ENCODE data around the gene EPS15. TPM values are rescaled to one million over a fixed set of nuclear protein-coding genes. Genes with fewer than 3 reads are reported as not detected.
"Not testable (repeated sequence)": the region's sequence is repeated elsewhere in the genome, so short reads cannot be mapped to it uniquely, and the experiment has no call there.

The EPS15 gene
- total RNA-seq, 1 donor = 82.2 TPM

GRCh38 chr1:51472359-51472758 is 46.7 kb downstream of the EPS15 start:
- Histone ChIP-seq H3K4me2 (ENCODE audit: insufficient read depth, low read length) (no peak overlapping the region), H4K20me1 (ENCODE audit: insufficient read depth, low read length) (no peaks in the 10 kb centered on the region), H3K27ac (ENCODE audit: low read depth, low read length) (no peak overlapping the region), H3K4me1 (ENCODE audit: insufficient read depth, low read length) (no peaks in the 10 kb centered on the region), H3K36me3 (ENCODE audit: insufficient read depth, low read length) (peaks cover 6% of the 10 kb centered on the region), H3K9me3 (ENCODE audit: low read depth, low read length) (no peaks in the 10 kb centered on the region), H2AFZ (ENCODE audit: low read length) (no peak overlapping the region), H3K27me3 (ENCODE audit: insufficient read depth, low read length) (no peaks in the 10 kb centered on the region), H3K4me3 (ENCODE audit: insufficient read depth, low read length) (no peak overlapping the region), H3K79me2 (ENCODE audit: insufficient read depth, low read length) (no peaks in the 10 kb centered on the region)
- DNase-seq (ENCODE audit: insufficient read length, low spot score, missing footprints) = peak; percentile 0
- TF ChIP-seq CTCF (IDR thresholded peaks at IDR 0.05; ENCODE audit: extremely low read depth, low read depth, low read length) = no peak

GRCh38 chr1:51469518-51469917 is 49.5 kb downstream of the EPS15 start:
- no peaks in the 10 kb centered on the region for H3K27me3 ChIP-seq (ENCODE audit: insufficient read depth, low read length)
- no peak overlapping the region for H2AFZ ChIP-seq (ENCODE audit: low read length)
- no peak for DNase-seq (ENCODE audit: insufficient read length, low spot score, missing footprints)
- H3K4me3 ChIP-seq (ENCODE audit: insufficient read depth, low read length) = no peak overlapping the region
- no peaks in the 10 kb centered on the region for H3K79me2 ChIP-seq (ENCODE audit: insufficient read depth, low read length)
- H3K36me3 ChIP-seq (ENCODE audit: insufficient read depth, low read length) = peaks cover 6% of the 10 kb centered on the region
- H3K4me2 ChIP-seq (ENCODE audit: insufficient read depth, low read length) = no peak overlapping the region
- no peak overlapping the region for H3K27ac ChIP-seq (ENCODE audit: low read depth, low read length)
- no peaks in the 10 kb centered on the region for H3K4me1 ChIP-seq (ENCODE audit: insufficient read depth, low read length)
- H4K20me1 ChIP-seq (ENCODE audit: insufficient read depth, low read length) = no peaks in the 10 kb centered on the region
- no peak for TF ChIP-seq CTCF (IDR thresholded peaks at IDR 0.05; ENCODE audit: extremely low read depth, low read depth, low read length)
- no peaks in the 10 kb centered on the region for H3K9me3 ChIP-seq (ENCODE audit: low read depth, low read length)

DNA sequence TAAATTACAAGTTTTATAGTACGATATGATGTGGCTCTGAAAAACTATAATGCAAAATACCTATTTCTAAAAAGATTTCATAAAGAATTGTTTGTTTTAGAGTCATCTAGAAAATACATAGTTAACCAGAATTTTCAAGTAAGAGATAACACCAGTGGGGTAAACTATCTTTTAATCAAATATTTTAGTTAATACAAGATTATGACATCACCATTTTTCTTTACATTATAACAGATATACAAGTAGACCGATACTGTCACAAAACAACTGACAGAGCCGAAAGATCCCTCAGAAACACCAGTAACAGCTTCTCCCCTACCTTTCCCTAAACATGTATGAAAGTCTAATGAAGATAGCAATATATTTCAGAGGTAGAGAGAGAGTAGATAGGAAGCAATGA is 54.2 kb downstream of the EPS15 start:
- no peak overlapping the region for H3K27ac ChIP-seq (ENCODE audit: low read depth, low read length)
- no peak for TF ChIP-seq CTCF (IDR thresholded peaks at IDR 0.05; ENCODE audit: extremely low read depth, low read depth, low read length)
- DNase-seq (ENCODE audit: insufficient read length, low spot score, missing footprints) = peak; percentile 13
- no peak overlapping the region for H2AFZ ChIP-seq (ENCODE audit: low read length)
- H3K79me2 ChIP-seq (ENCODE audit: insufficient read depth, low read length) = no peaks in the 10 kb centered on the region
- H3K4me2 ChIP-seq (ENCODE audit: insufficient read depth, low read length) = no peak overlapping the region
- no peaks in the 10 kb centered on the region for H3K4me1 ChIP-seq (ENCODE audit: insufficient read depth, low read length)
- H3K4me3 ChIP-seq (ENCODE audit: insufficient read depth, low read length) = no peak overlapping the region
- no peaks in the 10 kb centered on the region for H3K27me3 ChIP-seq (ENCODE audit: insufficient read depth, low read length)
- no peaks in the 10 kb centered on the region for H3K9me3 ChIP-seq (ENCODE audit: low read depth, low read length)
- no peaks in the 10 kb centered on the region for H4K20me1 ChIP-seq (ENCODE audit: insufficient read depth, low read length)
- peaks cover 10% of the 10 kb centered on the region for H3K36me3 ChIP-seq (ENCODE audit: insufficient read depth, low read length)

DNA sequence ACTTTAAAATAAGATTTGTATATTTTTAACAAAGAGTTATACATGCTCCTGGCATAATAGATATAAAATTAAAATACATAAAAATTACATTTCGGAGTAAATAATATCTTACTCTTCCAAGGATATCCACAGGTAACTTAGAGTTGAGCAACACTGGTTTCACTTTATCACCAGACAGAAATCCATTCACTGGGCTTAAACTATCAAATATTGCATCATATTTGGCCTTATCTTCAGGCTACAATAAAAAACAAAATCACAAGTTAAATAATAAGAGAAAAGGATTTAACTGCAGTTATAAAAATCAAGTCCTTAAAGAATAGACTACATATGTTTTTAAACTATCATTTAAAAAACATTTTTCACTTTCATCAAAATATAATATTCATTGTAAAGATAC is 55.5 kb downstream of the EPS15 start:
- no peak for TF ChIP-seq CTCF (IDR thresholded peaks at IDR 0.05; ENCODE audit: extremely low read depth, low read depth, low read length)
- H3K79me2 ChIP-seq (ENCODE audit: insufficient read depth, low read length) = no peaks in the 10 kb centered on the region
- no peaks in the 10 kb centered on the region for H3K4me1 ChIP-seq (ENCODE audit: insufficient read depth, low read length)
- no peaks in the 10 kb centered on the region for H3K9me3 ChIP-seq (ENCODE audit: low read depth, low read length)
- H3K27me3 ChIP-seq (ENCODE audit: insufficient read depth, low read length) = no peaks in the 10 kb centered on the region
- H4K20me1 ChIP-seq (ENCODE audit: insufficient read depth, low read length) = no peaks in the 10 kb centered on the region
- peaks cover 10% of the 10 kb centered on the region for H3K36me3 ChIP-seq (ENCODE audit: insufficient read depth, low read length)
- H3K4me2 ChIP-seq (ENCODE audit: insufficient read depth, low read length) = no peak overlapping the region
- DNase-seq (ENCODE audit: insufficient read length, low spot score, missing footprints) = no peak
- H3K4me3 ChIP-seq (ENCODE audit: insufficient read depth, low read length) = no peak overlapping the region
- no peak overlapping the region for H2AFZ ChIP-seq (ENCODE audit: low read length)
- no peak overlapping the region for H3K27ac ChIP-seq (ENCODE audit: low read depth, low read length)

- H4K20me1 ChIP-seq (ENCODE audit: insufficient read depth, low read length); H3K79me2 ChIP-seq (ENCODE audit: insufficient read depth, low read length); H2AFZ ChIP-seq (ENCODE audit: low read length); H3K4me1 ChIP-seq (ENCODE audit: insufficient read depth, low read length); H3K27me3 ChIP-seq (ENCODE audit: insufficient read depth, low read length); H3K4me2 ChIP-seq (ENCODE audit: insufficient read depth, low read length); H3K4me3 ChIP-seq (ENCODE audit: insufficient read depth, low read length); H3K9me3 ChIP-seq (ENCODE audit: low read depth, low read length); DNase-seq (ENCODE audit: insufficient read length, low spot score, missing footprints); H3K27ac ChIP-seq (ENCODE audit: low read depth, low read length): not testable (repeated sequence)
- peaks cover 10% of the 10 kb centered on the region for H3K36me3 ChIP-seq (ENCODE audit: insufficient read depth, low read length)
Observed at GRCh38 chr1:51462289-51462688, 56.8 kb downstream of the EPS15 start.
